Tibial nerve (tissue), 4 donors: Measurements from ENCODE around the gene TMEM120A. TPM values are rescaled to one million over a fixed set of nuclear protein-coding genes. Genes with fewer than 3 reads are reported as not detected.

Experiments used
- DNase-seq, 2 donors: peaks; one replicate each; pipeline ENCODE4 v3.0.0-alpha.2; 2019; ENCODE audit warnings: low spot score in 2 of 2
- H3K27ac ChIP-seq, 4 donors: fragments of 200-600 bp; sonication (generic) in 3 of 4; one replicate each; pipeline ENCODE4 v1.5.1; 2017 to 2019; ENCODE audit warnings: mild to moderate bottlenecking in 1 of 4
- H3K27me3 ChIP-seq, 2 donors: fragments of 200-600 bp; sonication (generic) in 1 of 2; one replicate each; pipeline versions ENCODE4 v1.5.1 to v1.6.0; 2017 to 2019
- H3K36me3 ChIP-seq, 3 donors: fragments of 200-600 bp; sonication (generic); one replicate each; pipeline ENCODE4 v1.5.1; 2018 to 2019
- H3K4me1 ChIP-seq, 4 donors: fragments of 200-600 bp; sonication (generic) in 3 of 4; one replicate each; pipeline ENCODE4 v1.5.1; 2017 to 2019
- H3K4me3 ChIP-seq, 4 donors: fragments of 200-600 bp; sonication (generic) in 3 of 4; one replicate each; pipeline ENCODE4 v1.5.1; 2017 to 2019; ENCODE audit warnings: mild to moderate bottlenecking in 1 of 4, moderate library complexity in 1 of 4
- H3K9me3 ChIP-seq, 4 donors: fragments of 200-600 bp; sonication (generic) in 3 of 4; one replicate each; pipeline ENCODE4 v1.5.1; 2017 to 2019
- CTCF ChIP-seq, 5 experiments: fragments of 200-600 bp in 3 of 5; fragments of 450-650 bp in 2 of 5; sonication (generic) in 3 of 5; IDR thresholded peaks; one replicate each; pipeline ENCODE4 v1.5.1; 2016 to 2019; ENCODE audit warnings: antibody characterized with exemption in 5 of 5, mild to moderate bottlenecking in 3 of 5, moderate library complexity in 2 of 5
- EP300 ChIP-seq, 2 donors: sonication (generic); formaldehyde crosslinking; IDR thresholded peaks; one replicate each; pipeline ENCODE4 v1.6.1; 2017; ENCODE audit warnings: antibody characterized with exemption in 2 of 2, mild to moderate bottlenecking in 1 of 2
- POLR2A ChIP-seq, 2 donors: fragments of 450-650 bp; IDR thresholded peaks; one replicate each; pipeline ENCODE4 v1.6.1; 2017; ENCODE audit warnings: antibody characterized with exemption in 2 of 2, mild to moderate bottlenecking in 2 of 2, moderate library complexity in 2 of 2
- WGBS, 2 donors: methylation state at CpG; one replicate each; pipeline ENCODE4 v1.1.5; 2018; 5-methylcytosine and 5-hydroxymethylcytosine counted together
- total RNA-seq, 4 donors: library from RNA; depleted of rRNA; stranded (reverse); fragments of >200 nt; gene quantifications; one replicate each; pipeline ENCODE4 v1.1.0, GENCODE V29; 2016

The TMEM120A gene
- total RNA-seq, 4 donors from 2014 or later = 38.7 to 108 (median 53.2) TPM

- Histone ChIP-seq H3K27me3 (no peaks in the 10 kb centered on the region), H3K9me3 (no peaks in the 10 kb centered on the region), H3K36me3 (peaks cover 0 to 38% (median 4%) of the 10 kb centered on the region in 3 donors), H3K4me1 (peaks cover 0 to 56% (median 28%) of the 10 kb centered on the region in 4 donors), H3K4me3 (no peak overlapping the region), H3K27ac (peak overlapping the region in 3 of 4 donors; percentile 93 to 99 (median 99))
- DNase-seq = no peak
- TF ChIP-seq CTCF (IDR thresholded peaks at IDR 0.05) (no peak), POLR2A (IDR thresholded peaks at IDR 0.05) (no peak), EP300 (IDR thresholded peaks at IDR 0.05) (no peak)
- 94 to 98% methylated on average over 9 of the region's 9 CpGs for WGBS, 2 donors
Measured at GRCh38 chr7:75991531-75992082, 2.8 kb downstream of the TMEM120A start.

- TF ChIP-seq POLR2A (IDR thresholded peaks at IDR 0.05) (no peak), CTCF (IDR thresholded peaks at IDR 0.05) (no peak), EP300 (IDR thresholded peaks at IDR 0.05) (no peak)
- Histone ChIP-seq H3K4me3 (no peak overlapping the region), H3K27me3 (no peaks in the 10 kb centered on the region), H3K36me3 (peaks cover 0 to 48% (median 15%) of the 10 kb centered on the region in 3 donors), H3K27ac (peak overlapping the region; percentile 30 to 76 (median 66)), H3K9me3 (no peaks in the 10 kb centered on the region), H3K4me1 (peaks cover 0 to 64% (median 26%) of the 10 kb centered on the region in 4 donors)
- DNase-seq = peak in 1 of 2 donors; percentile 48
- 46 to 49% methylated on average over 21 of the region's 21 CpGs for WGBS, 2 donors
Measured at GRCh38 chr7:75989500-75990388, 4.7 kb downstream of the TMEM120A start.

DNA sequence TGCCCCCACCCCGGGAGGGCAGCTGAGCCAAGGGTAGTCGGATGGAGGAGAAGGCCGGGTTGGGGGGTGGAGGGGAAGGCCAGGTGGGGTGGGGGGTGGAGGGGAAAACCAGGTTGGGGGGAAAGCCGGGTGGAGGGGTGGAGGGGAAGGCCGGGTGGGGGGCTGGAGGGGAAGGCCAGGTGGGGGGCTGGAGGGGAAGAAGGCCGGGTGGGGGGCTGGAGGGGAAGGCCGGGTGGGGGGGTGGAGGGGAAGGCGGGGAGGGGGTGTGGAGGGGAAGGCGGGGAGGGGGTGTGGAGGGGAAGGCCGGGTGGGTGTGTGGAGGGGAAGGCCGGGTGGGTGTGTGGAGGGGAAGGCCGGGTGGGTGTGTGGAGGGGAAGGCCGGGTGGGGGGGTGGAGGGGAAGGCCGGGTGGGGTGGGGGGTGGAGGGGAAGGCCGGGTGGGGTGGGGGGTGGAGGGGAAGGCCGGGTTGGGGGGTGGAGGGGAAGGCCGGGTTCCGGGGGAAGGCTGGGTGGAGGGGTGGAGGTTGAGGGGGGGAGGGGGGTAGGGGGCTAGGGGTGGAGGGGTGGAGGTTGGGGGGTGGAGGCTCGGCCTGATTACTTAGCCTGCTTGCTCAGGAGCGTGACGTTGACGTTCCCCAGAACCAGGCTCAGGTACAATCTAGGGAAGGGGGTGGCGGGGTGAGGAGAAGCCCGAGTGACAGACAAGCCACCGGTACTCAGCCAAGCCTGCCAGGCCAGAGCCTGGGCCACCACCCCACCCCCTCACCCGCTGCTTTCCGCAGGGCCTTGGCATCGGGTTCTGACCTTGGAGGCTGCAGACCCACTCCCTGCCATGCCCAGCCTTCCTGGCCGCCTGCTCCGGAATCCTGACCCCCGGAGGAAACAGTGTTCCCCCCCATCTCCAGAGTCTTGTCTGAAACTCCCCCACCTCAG, 5.6 kb downstream of the TMEM120A start:
- Histone ChIP-seq H3K9me3 (no peaks in the 10 kb centered on the region), H3K27ac (peak overlapping the region; percentile 30 to 76 (median 66)), H3K4me1 (peaks cover 0 to 66% (median 26%) of the 10 kb centered on the region in 4 donors), H3K4me3 (no peak overlapping the region), H3K36me3 (peaks cover 0 to 57% (median 16%) of the 10 kb centered on the region in 3 donors), H3K27me3 (no peaks in the 10 kb centered on the region)
- 42 to 53% methylated on average over 11 to 19 of the region's 31 CpGs for WGBS, 2 donors
- no peak for TF ChIP-seq EP300 (IDR thresholded peaks at IDR 0.05)
- no peak for TF ChIP-seq POLR2A (IDR thresholded peaks at IDR 0.05)
- no peak for TF ChIP-seq CTCF (IDR thresholded peaks at IDR 0.05)
- DNase-seq = no peak

- no peaks in the 10 kb centered on the region for H3K27me3 ChIP-seq
- no peaks in the 10 kb centered on the region for H3K9me3 ChIP-seq
- TF ChIP-seq EP300 (IDR thresholded peaks at IDR 0.05) (no peak), POLR2A (IDR thresholded peaks at IDR 0.05) (no peak), CTCF (IDR thresholded peaks at IDR 0.05) (no peak)
- no peak overlapping the region for H3K4me3 ChIP-seq
- H3K4me1 ChIP-seq = peaks cover 0 to 64% (median 19%) of the 10 kb centered on the region in 4 donors
- 85 to 89% methylated on average over 25 to 30 of the region's 30 CpGs for WGBS, 2 donors
- H3K27ac ChIP-seq = no peak overlapping the region
- DNase-seq = no peak
- H3K36me3 ChIP-seq = peaks cover 0 to 65% (median 21%) of the 10 kb centered on the region in 3 donors
Measured at GRCh38 chr7:75987805-75988567, 6.4 kb downstream of the TMEM120A start.
